Placental pericyte (primary cell): ENCODE measurements around the gene ACVR2A. TPM values are rescaled to one million over a fixed set of nuclear protein-coding genes. Genes with fewer than 3 reads are reported as not detected.

Source experiments
- small RNA-seq: library from RNA; depleted of rRNA; stranded (forward); fragments of <200 nt; gene quantifications from one replicate; pipeline ENCODE3, GENCODE V24; 2012; ENCODE audit warnings: low replicate concordance
- total RNA-seq: library from RNA; depleted of rRNA; stranded (reverse); fragments of >200 nt; gene quantifications from 2 replicates; pipeline ENCODE4 v1.2.3, GENCODE V29; 2012

Gene ACVR2A
- 8.9 and 44.2 TPM in 2 replicates for total RNA-seq

GRCh38 chr2:147844697-147845410 lies at the start of gene ACVR2A:
Gene ACVR2A, plus strand, starts transcription at chr2:147845029. Its CDS starts 124 bp downstream, at chr2:147845153.

Small RNAs within 50 kb of the gene (small RNA-seq; reads per million reads assigned to genes)
- gene RNU6-1275P, result not detected

Other genes starting within 250 kb of the ACVR2A start
- 40.7 and 44.7 TPM in 2 replicates for gene ORC4, start 175.7 kb downstream of the ACVR2A start, total RNA-seq
- gene MBD5, start 176.1 kb downstream of the ACVR2A start, total RNA-seq, result 25.6 and 27.5 TPM in 2 replicates